Breast epithelium (tissue), 3 donors: Measurements from ENCODE around the gene ITGB6.

ENCODE experiments used
- POLR2A ChIP-seq: fragments of 450-650 bp; IDR thresholded peaks from one replicate; pipeline ENCODE4 v1.6.1; 2016; ENCODE audit warnings: antibody characterized with exemption, mild to moderate bottlenecking, moderate library complexity
- POLR2AphosphoS5 ChIP-seq, 3 donors: sonication (generic); formaldehyde crosslinking; IDR thresholded peaks; one replicate each; pipeline ENCODE4 v1.6.1; 2017; ENCODE audit warnings: antibody characterized with exemption in 3 of 3
- TF ChIP-seq, protein P1 (sequence below), 3 donors: fragments of 450-650 bp; IDR thresholded peaks; one replicate each; pipeline ENCODE4 v1.5.1; 2016 to 2017; ENCODE audit warnings: antibody characterized with exemption in 3 of 3, mild to moderate bottlenecking in 3 of 3, moderate library complexity in 3 of 3

- TF ChIP-seq POLR2A (no peak), POLR2AphosphoS5 (IDR thresholded peaks at IDR 0.05) (no peak)
- TF ChIP-seq, protein P1, sequence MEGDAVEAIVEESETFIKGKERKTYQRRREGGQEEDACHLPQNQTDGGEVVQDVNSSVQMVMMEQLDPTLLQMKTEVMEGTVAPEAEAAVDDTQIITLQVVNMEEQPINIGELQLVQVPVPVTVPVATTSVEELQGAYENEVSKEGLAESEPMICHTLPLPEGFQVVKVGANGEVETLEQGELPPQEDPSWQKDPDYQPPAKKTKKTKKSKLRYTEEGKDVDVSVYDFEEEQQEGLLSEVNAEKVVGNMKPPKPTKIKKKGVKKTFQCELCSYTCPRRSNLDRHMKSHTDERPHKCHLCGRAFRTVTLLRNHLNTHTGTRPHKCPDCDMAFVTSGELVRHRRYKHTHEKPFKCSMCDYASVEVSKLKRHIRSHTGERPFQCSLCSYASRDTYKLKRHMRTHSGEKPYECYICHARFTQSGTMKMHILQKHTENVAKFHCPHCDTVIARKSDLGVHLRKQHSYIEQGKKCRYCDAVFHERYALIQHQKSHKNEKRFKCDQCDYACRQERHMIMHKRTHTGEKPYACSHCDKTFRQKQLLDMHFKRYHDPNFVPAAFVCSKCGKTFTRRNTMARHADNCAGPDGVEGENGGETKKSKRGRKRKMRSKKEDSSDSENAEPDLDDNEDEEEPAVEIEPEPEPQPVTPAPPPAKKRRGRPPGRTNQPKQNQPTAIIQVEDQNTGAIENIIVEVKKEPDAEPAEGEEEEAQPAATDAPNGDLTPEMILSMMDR (IDR thresholded peaks at IDR 0.05), result no peak
Measured at GRCh38 chr2:160111951-160112798, 87.9 kb downstream of the ITGB6 start.
